K562 (cell line): ENCODE measurements around the gene RABEPK. TPM values are rescaled to one million over a fixed set of nuclear protein-coding genes. Genes with fewer than 3 reads are reported as not detected.

Experiments
- ATAC-seq: fragments of 200-7000 bp; cut with Tn5 transposase; 3 replicates; pipeline ENCODE4 v1.9.1; 2020; ENCODE audit warnings: moderate library complexity
- BruUV-seq: library from RNA; stranded (reverse); fragments of 400-500 nt; replicated peaks from 2 replicates; lab custom pipeline; 2021; lab: Mats Ljungman, UMichigan
- CTCF ChIA-PET: fragments of 300-600 bp; formaldehyde crosslinking; extraction: SDS; loops from one replicate; lab custom pipeline; 2021; ENCODE audit warnings: low intra/inter-chr PET ratio; lab: Yijun Ruan, JAX
- POLR2A ChIA-PET: fragments of 300-600, 350-650 bp; sonication (Branson Sonifier 250); formaldehyde crosslinking; extraction: SDS; loops from one replicate; lab custom pipeline; 2021; ENCODE audit warnings: antibody characterized with exemption, inconsistent platforms; lab: Yijun Ruan, JAX
- DNase-seq, 4 experiments: peaks; one replicate each; pipeline versions ENCODE4 v3.0.0 to v3.0.0-alpha.2; 2011 to 2018; ENCODE audit warnings: low spot score in 3 of 4, mixed read lengths in 3 of 4; ENCODE audit errors: extremely low read depth in 1 of 4
- FAIRE-seq: peaks from 2 replicates; lab custom pipeline; 2011; peaks lifted over from hg19 to GRCh38; lab: Jason Lieb, UNC
- H2AFZ ChIP-seq: 2 replicates; pipeline ENCODE4 v1.6.0; 2011; ENCODE audit warnings: low read depth, low read length, control low read depth, inconsistent platforms
- H3K27ac ChIP-seq: fragments of 200-600 bp; 3 replicates; pipeline ENCODE4 v1.8.0; 2011; ENCODE audit warnings: low read depth, mild to moderate bottlenecking, control low read depth, inconsistent platforms, low read length, moderate library complexity, mixed read lengths; ENCODE audit errors: extremely low read depth
- H3K27me3 ChIP-seq, 2 experiments: fragments of 300-600 bp in 1 of 2; 2 replicates in 1 of 2; 3 replicates in 1 of 2; pipeline versions ENCODE4 v1.6.0 to v1.8.0; 2011; ENCODE audit warnings: inconsistent platforms in 2 of 2, low read length in 2 of 2, mild to moderate bottlenecking in 1 of 2, mixed read lengths in 1 of 2, moderate library complexity in 1 of 2; ENCODE audit not compliant: control insufficient read depth in 2 of 2, insufficient read depth in 2 of 2
- H3K36me3 ChIP-seq: fragments of 300-600 bp; 3 replicates; pipeline ENCODE4 v1.8.0; 2011; ENCODE audit warnings: mild to moderate bottlenecking, low read length, inconsistent platforms; ENCODE audit not compliant: control insufficient read depth, insufficient read depth
- H3K4me1 ChIP-seq, 2 experiments: fragments of 200-600 bp in 1 of 2; replicated peaks in 1 of 2; 2 replicates in 1 of 2; 3 replicates in 1 of 2; pipeline versions ENCODE4 v1.5.1 to v1.8.0; 2011; ENCODE audit warnings: inconsistent platforms in 2 of 2, low read length in 2 of 2, mild to moderate bottlenecking in 1 of 2, mixed read lengths in 1 of 2, moderate library complexity in 1 of 2; ENCODE audit not compliant: control insufficient read depth in 2 of 2, insufficient read depth in 2 of 2
- H3K4me2 ChIP-seq: 2 replicates; pipeline ENCODE4 v1.6.1; 2011; ENCODE audit warnings: low read length, control low read depth, inconsistent platforms, mixed read lengths; ENCODE audit not compliant: insufficient read depth
- H3K4me3 ChIP-seq: fragments of 200-600 bp; sonication (generic), shearing (Covaris generic); 2 replicates; pipeline ENCODE4 v1.5.1; 2016; ENCODE audit warnings: control low read depth, inconsistent platforms
- H3K79me2 ChIP-seq: fragments of 200-600 bp; 3 replicates; pipeline ENCODE4 v1.8.0; 2011; ENCODE audit warnings: low read length, inconsistent platforms; ENCODE audit not compliant: control insufficient read depth, insufficient read depth
- H3K9ac ChIP-seq, 2 experiments: 2 replicates each; pipeline versions ENCODE4 v1.6.0 to v1.6.1; 2011; ENCODE audit warnings: low read depth in 2 of 2, low read length in 2 of 2, control low read depth in 1 of 2, inconsistent platforms in 1 of 2, mild to moderate bottlenecking in 1 of 2, mixed read lengths in 1 of 2; ENCODE audit not compliant: insufficient read depth in 1 of 2
- H3K9me1 ChIP-seq: one replicate; pipeline ENCODE4 v1.6.0; 2011; ENCODE audit warnings: inconsistent platforms, mild to moderate bottlenecking, low read length, moderate library complexity; ENCODE audit not compliant: control insufficient read depth, insufficient read depth
- H3K9me3 ChIP-seq: replicated peaks from 2 replicates; pipeline ENCODE4 v1.5.1; 2011; ENCODE audit warnings: low read depth, low read length, inconsistent platforms; ENCODE audit not compliant: control insufficient read depth, insufficient read depth
- H4K20me1 ChIP-seq: replicated peaks from 2 replicates; pipeline ENCODE4 v1.6.1; 2011; ENCODE audit warnings: low read length, inconsistent platforms, mixed read lengths; ENCODE audit not compliant: control insufficient read depth, insufficient read depth
- ATF7 ChIP-seq: fragments of 450-650 bp; IDR thresholded peaks from 2 replicates; pipeline ENCODE4 v1.7.1; 2014; ENCODE audit warnings: mild to moderate bottlenecking, moderate library complexity
- MAFK ChIP-seq: IDR thresholded peaks from 2 replicates; pipeline ENCODE4 v1.6.1; 2011; ENCODE audit warnings: low read length, improper control_type of control experiment
- NCOR1 ChIP-seq: fragments of 450-650 bp; IDR thresholded peaks from 2 replicates; pipeline ENCODE4 v1.6.1; 2016; ENCODE audit warnings: mild to moderate bottlenecking, moderate library complexity
- TCF3 ChIP-seq: sonication (generic); formaldehyde crosslinking; IDR thresholded peaks from 2 replicates; pipeline ENCODE4 v1.4.0; 2020; ENCODE audit warnings: mild to moderate bottlenecking, missing genetic modification reagents
- ZNF124 ChIP-seq: sonication (generic); formaldehyde crosslinking; IDR thresholded peaks from 2 replicates; pipeline ENCODE4 v1.8.1; 2022; ENCODE audit warnings: missing genetic modification reagents
- WGBS: fragments of 100-300 bp; shearing (Covaris generic); methylation state at CpG from one replicate; pipeline ENCODE4 v1.1.6; 2016; ENCODE audit warnings: low coverage, mixed read lengths; ENCODE audit not compliant: insufficient coverage; ENCODE audit errors: missing lambda C conversion rate; 5-methylcytosine and 5-hydroxymethylcytosine counted together
- in situ Hi-C: fragments of 300-500 bp; cut with MboI; formaldehyde crosslinking; loops from 4 replicates; pipeline ENCODE4 v1.15.0; 2018; ENCODE audit warnings: inconsistent platforms, mixed read lengths
- intact Hi-C: fragments of 100-400 bp; cut with micrococcal nuclease; formaldehyde crosslinking; loops from 2 replicates; pipeline ENCODE4 v1.14.2; 2022
- polyA plus RNA-seq, 8 experiments: library from polyadenylated mRNA; depleted of rRNA in 4 of 8; stranded (reverse) in 5 of 8; unstranded in 3 of 8; fragments of >200 nt; fragmentation: Nextera tagmentation in 2 of 8; fragmentation: Illumina TruSeq in 1 of 8; extraction: Ambion mirVana in 2 of 8; extraction: Trizol in 1 of 8; gene quantifications; 2 replicates each; pipeline versions ENCODE4 v1.2.1 to v1.2.3, GENCODE V29; 2011 to 2014; ENCODE audit warnings: inconsistent platforms in 1 of 8, missing spikeins in 1 of 8
- total RNA-seq, 7 experiments: library from RNA; depleted of rRNA in 6 of 7; stranded (reverse); fragments of >200 nt in 6 of 7; fragmentation: Illumina TruSeq in 2 of 7; extraction: Trizol in 2 of 7; gene quantifications; 2 replicates each; pipeline versions ENCODE4 v1.2.1 to v1.2.3, GENCODE V29; 2011 to 2021; ENCODE audit warnings: low replicate concordance in 1 of 7
- TF ChIP-seq, protein P1 (sequence below): fragments of 200-600 bp; sonication (generic); IDR thresholded peaks from one replicate; pipeline ENCODE4 v1.6.1; 2012; ENCODE audit warnings: mild to moderate bottlenecking, low read depth, low read length, inconsistent platforms
- TF ChIP-seq, protein P2 (sequence below): sonication (generic); formaldehyde crosslinking; IDR thresholded peaks from 2 replicates; pipeline ENCODE4 v1.8.1; 2023; ENCODE audit warnings: mild to moderate bottlenecking, missing genetic modification reagents, moderate library complexity

RABEPK gene
- total and polyA plus RNA-seq, 9 of the 15 experiments (the other 6 are each of a cell fraction or from before 2014, with no cell fraction given), result 38.3 to 113 (median 52.8) TPM

DNA sequence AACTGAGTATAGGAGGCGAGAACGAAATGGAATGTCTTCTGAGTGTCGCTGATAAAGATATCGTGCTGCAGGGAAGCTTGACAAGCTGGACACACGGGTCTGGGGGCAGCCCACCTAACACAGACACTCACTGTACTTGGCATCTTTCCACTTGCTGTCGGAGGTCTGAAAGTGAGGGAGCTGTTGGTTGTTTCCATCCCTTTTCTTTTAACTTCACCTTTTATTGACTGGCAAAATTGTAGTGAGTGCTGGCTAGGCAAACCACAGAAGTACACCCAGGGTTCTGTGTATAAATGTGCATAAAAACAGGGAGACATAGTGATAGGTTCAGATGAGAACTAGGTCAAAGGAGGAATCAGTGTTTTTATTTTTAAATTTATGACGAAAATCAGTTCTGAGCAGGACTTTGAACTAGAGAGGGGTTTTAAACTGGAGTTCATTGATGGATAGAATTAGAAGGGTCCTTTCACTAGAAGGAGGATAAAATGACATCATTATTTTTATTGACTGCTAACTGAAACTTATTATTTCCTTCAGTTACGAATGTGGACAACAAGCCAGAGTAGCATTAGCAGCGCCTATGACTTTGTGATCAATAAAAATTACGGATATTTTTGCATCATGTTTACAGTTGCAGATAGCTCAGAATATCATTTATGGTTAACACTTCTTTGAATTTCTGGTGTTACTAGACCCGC lies 62.1 kb downstream of the RABEPK start:
- 4% methylated on average over 11 of the region's 11 CpGs for WGBS
- peaks cover 18 to 24% of the 10 kb centered on the region in 2 experiments; a peak in 4 of 5 replicates for H3K4me1 ChIP-seq
- intact Hi-C loops, result loop anchor here (5.0 kb wide), 1 partner anchor 75 kb away; no protein-coding TSS in a partner anchor
- ChIA-PET CTCF (interaction anchor here (0.7 kb wide), 1 partner anchor 108 kb away, joined by 3 read pairs; no protein-coding TSS in a partner anchor), POLR2A (interaction anchor here (0.6 to 4.0 kb wide), 6 partner anchors 11 to 50 kb away, joined by 3 to 36 read pairs (median 6); partner anchors contain the start of gene HSPA5)
- H3K36me3 ChIP-seq, result peaks cover 29% of the 10 kb centered on the region; the same call in 1 of the 3 replicates
- BruUV-seq, result TSS peak; percentile 60
- no peak for ATAC-seq
- peak overlapping the region; percentile 91 to 97 for H3K9ac ChIP-seq
- peak overlapping the region; percentile 90 for H2AFZ ChIP-seq
- FAIRE-seq, result no peak
- H3K27me3 ChIP-seq, result no peaks in the 10 kb centered on the region
- peaks cover 59% of the 10 kb centered on the region for H3K79me2 ChIP-seq
- in situ Hi-C loops, result loop anchor here (25.0 kb wide), 1 partner anchor 1225 kb away; no protein-coding TSS in a partner anchor
- peak overlapping the region; percentile 99 for H3K27ac ChIP-seq
- peak in 1 of 4 experiments; percentile 77 for DNase-seq
- H4K20me1 ChIP-seq, result no peaks in the 10 kb centered on the region
- no peaks in the 10 kb centered on the region for H3K9me1 ChIP-seq
- peak overlapping the region; percentile 99 for H3K4me2 ChIP-seq
- H3K4me3 ChIP-seq, result peak overlapping the region; percentile 97
- no peaks in the 10 kb centered on the region for H3K9me3 ChIP-seq
- TF ChIP-seq ZNF124, result no peak
- TF ChIP-seq TCF3 (CRISPR knock-in tag), result peak; percentile 37; the same call in 1 of the 2 replicates
- TF ChIP-seq ATF7, result peak; percentile 50; the same call in 1 of the 2 replicates
- no peak for TF ChIP-seq MAFK
- TF ChIP-seq, protein P1, sequence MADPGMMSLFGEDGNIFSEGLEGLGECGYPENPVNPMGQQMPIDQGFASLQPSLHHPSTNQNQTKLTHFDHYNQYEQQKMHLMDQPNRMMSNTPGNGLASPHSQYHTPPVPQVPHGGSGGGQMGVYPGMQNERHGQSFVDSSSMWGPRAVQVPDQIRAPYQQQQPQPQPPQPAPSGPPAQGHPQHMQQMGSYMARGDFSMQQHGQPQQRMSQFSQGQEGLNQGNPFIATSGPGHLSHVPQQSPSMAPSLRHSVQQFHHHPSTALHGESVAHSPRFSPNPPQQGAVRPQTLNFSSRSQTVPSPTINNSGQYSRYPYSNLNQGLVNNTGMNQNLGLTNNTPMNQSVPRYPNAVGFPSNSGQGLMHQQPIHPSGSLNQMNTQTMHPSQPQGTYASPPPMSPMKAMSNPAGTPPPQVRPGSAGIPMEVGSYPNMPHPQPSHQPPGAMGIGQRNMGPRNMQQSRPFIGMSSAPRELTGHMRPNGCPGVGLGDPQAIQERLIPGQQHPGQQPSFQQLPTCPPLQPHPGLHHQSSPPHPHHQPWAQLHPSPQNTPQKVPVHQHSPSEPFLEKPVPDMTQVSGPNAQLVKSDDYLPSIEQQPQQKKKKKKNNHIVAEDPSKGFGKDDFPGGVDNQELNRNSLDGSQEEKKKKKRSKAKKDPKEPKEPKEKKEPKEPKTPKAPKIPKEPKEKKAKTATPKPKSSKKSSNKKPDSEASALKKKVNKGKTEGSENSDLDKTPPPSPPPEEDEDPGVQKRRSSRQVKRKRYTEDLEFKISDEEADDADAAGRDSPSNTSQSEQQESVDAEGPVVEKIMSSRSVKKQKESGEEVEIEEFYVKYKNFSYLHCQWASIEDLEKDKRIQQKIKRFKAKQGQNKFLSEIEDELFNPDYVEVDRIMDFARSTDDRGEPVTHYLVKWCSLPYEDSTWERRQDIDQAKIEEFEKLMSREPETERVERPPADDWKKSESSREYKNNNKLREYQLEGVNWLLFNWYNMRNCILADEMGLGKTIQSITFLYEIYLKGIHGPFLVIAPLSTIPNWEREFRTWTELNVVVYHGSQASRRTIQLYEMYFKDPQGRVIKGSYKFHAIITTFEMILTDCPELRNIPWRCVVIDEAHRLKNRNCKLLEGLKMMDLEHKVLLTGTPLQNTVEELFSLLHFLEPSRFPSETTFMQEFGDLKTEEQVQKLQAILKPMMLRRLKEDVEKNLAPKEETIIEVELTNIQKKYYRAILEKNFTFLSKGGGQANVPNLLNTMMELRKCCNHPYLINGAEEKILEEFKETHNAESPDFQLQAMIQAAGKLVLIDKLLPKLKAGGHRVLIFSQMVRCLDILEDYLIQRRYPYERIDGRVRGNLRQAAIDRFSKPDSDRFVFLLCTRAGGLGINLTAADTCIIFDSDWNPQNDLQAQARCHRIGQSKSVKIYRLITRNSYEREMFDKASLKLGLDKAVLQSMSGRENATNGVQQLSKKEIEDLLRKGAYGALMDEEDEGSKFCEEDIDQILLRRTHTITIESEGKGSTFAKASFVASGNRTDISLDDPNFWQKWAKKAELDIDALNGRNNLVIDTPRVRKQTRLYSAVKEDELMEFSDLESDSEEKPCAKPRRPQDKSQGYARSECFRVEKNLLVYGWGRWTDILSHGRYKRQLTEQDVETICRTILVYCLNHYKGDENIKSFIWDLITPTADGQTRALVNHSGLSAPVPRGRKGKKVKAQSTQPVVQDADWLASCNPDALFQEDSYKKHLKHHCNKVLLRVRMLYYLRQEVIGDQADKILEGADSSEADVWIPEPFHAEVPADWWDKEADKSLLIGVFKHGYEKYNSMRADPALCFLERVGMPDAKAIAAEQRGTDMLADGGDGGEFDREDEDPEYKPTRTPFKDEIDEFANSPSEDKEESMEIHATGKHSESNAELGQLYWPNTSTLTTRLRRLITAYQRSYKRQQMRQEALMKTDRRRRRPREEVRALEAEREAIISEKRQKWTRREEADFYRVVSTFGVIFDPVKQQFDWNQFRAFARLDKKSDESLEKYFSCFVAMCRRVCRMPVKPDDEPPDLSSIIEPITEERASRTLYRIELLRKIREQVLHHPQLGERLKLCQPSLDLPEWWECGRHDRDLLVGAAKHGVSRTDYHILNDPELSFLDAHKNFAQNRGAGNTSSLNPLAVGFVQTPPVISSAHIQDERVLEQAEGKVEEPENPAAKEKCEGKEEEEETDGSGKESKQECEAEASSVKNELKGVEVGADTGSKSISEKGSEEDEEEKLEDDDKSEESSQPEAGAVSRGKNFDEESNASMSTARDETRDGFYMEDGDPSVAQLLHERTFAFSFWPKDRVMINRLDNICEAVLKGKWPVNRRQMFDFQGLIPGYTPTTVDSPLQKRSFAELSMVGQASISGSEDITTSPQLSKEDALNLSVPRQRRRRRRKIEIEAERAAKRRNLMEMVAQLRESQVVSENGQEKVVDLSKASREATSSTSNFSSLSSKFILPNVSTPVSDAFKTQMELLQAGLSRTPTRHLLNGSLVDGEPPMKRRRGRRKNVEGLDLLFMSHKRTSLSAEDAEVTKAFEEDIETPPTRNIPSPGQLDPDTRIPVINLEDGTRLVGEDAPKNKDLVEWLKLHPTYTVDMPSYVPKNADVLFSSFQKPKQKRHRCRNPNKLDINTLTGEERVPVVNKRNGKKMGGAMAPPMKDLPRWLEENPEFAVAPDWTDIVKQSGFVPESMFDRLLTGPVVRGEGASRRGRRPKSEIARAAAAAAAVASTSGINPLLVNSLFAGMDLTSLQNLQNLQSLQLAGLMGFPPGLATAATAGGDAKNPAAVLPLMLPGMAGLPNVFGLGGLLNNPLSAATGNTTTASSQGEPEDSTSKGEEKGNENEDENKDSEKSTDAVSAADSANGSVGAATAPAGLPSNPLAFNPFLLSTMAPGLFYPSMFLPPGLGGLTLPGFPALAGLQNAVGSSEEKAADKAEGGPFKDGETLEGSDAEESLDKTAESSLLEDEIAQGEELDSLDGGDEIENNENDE, result no peak
- TF ChIP-seq, protein P2, sequence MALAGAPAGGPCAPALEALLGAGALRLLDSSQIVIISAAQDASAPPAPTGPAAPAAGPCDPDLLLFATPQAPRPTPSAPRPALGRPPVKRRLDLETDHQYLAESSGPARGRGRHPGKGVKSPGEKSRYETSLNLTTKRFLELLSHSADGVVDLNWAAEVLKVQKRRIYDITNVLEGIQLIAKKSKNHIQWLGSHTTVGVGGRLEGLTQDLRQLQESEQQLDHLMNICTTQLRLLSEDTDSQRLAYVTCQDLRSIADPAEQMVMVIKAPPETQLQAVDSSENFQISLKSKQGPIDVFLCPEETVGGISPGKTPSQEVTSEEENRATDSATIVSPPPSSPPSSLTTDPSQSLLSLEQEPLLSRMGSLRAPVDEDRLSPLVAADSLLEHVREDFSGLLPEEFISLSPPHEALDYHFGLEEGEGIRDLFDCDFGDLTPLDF, result 0 out of 2 replicates have a peak, but pooled peaks have one; percentile 30
- peak; percentile 35; the same call in 1 of the 2 replicates for TF ChIP-seq NCOR1
